Neural progenitor cell (in vitro differentiated cells): ENCODE measurements around the gene PDGFB. TPM values are rescaled to one million over a fixed set of nuclear protein-coding genes. Genes with fewer than 3 reads are reported as not detected.
A peak's percentile ranks its signal among the peaks of the same experiment; 100 is the strongest.

ENCODE experiments used
- DNase-seq: peaks from one replicate; pipeline ENCODE4 v3.0.0-alpha.2; 2016; ENCODE audit warnings: low spot score
- H2AFZ ChIP-seq: fragments of 200-600 bp; sonication (generic); replicated peaks from 2 replicates; pipeline ENCODE4 v1.6.1; 2016; ENCODE audit warnings: antibody characterized with exemption
- H3F3A ChIP-seq: fragments of 200-600 bp; sonication (generic); 2 replicates; pipeline ENCODE4 v1.6.1; 2016; ENCODE audit warnings: antibody characterized with exemption, low read depth
- H3K27ac ChIP-seq: fragments of 200-600 bp; sonication (generic); 2 replicates; pipeline ENCODE4 v1.5.1; 2016; ENCODE audit warnings: mild to moderate bottlenecking
- H3K27me3 ChIP-seq: fragments of 200-600 bp; sonication (generic); 2 replicates; pipeline ENCODE4 v1.6.1; 2016; ENCODE audit warnings: mild to moderate bottlenecking, moderate library complexity
- H3K36me3 ChIP-seq: fragments of 200-600 bp; sonication (generic); 2 replicates; pipeline ENCODE4 v1.5.1; 2016
- H3K4me1 ChIP-seq: fragments of 200-600 bp; sonication (generic); 2 replicates; pipeline ENCODE4 v1.6.1; 2016; ENCODE audit warnings: mixed run types
- H3K4me2 ChIP-seq: fragments of 200-600 bp; sonication (generic); 2 replicates; pipeline ENCODE4 v1.6.1; 2016
- H3K4me3 ChIP-seq: fragments of 200-600 bp; sonication (generic); 2 replicates; pipeline ENCODE4 v1.5.1; 2016
- H3K79me2 ChIP-seq: fragments of 200-600 bp; sonication (generic); 2 replicates; pipeline ENCODE4 v1.6.1; 2016; ENCODE audit warnings: low read depth
- H3K9ac ChIP-seq: fragments of 200-600 bp; sonication (generic); 2 replicates; pipeline ENCODE4 v1.6.1; 2016
- H3K9me3 ChIP-seq: fragments of 200-600 bp; sonication (generic); 2 replicates; pipeline ENCODE4 v1.5.1; 2016; ENCODE audit warnings: low read depth
- H4K20me1 ChIP-seq: fragments of 200-600 bp; sonication (generic); 2 replicates; pipeline ENCODE4 v1.6.1; 2016; ENCODE audit warnings: low read depth
- H3K27ac Mint-ChIP-seq: 3 replicates; pipeline ENCODE4 v1.8.0; 2021; ENCODE audit warnings: mixed read lengths
- H3K27me3 Mint-ChIP-seq: 2 replicates; pipeline ENCODE4 v1.8.0; 2022; ENCODE audit warnings: low read depth, mild to moderate bottlenecking, inconsistent platforms, moderate library complexity, mixed read lengths; ENCODE audit not compliant: insufficient read depth
- H3K36me3 Mint-ChIP-seq: 3 replicates; pipeline ENCODE4 v1.8.0; 2021; ENCODE audit warnings: mixed read lengths
- H3K4me1 Mint-ChIP-seq: 3 replicates; pipeline ENCODE4 v1.8.0; 2021; ENCODE audit warnings: mixed read lengths
- H3K4me3 Mint-ChIP-seq: 3 replicates; pipeline ENCODE4 v1.8.0; 2021; ENCODE audit warnings: mild to moderate bottlenecking, moderate library complexity, mixed read lengths
- H3K9me3 Mint-ChIP-seq: 3 replicates; pipeline ENCODE4 v1.8.0; 2020; ENCODE audit warnings: mixed read lengths
- EZH2 ChIP-seq: fragments of 200-600 bp; sonication (generic); IDR thresholded peaks from 2 replicates; pipeline ENCODE4 v1.6.1; 2017; ENCODE audit warnings: antibody characterized with exemption, mild to moderate bottlenecking, moderate library complexity
- EZH2phosphoT487 ChIP-seq: fragments of 200-600 bp; sonication (generic); IDR thresholded peaks from 2 replicates; pipeline ENCODE4 v1.6.1; 2017; ENCODE audit warnings: antibody characterized with exemption
- total RNA-seq: library from RNA; depleted of rRNA; stranded (reverse); fragments of >200 nt; gene quantifications from 2 replicates; pipeline ENCODE4 v1.2.3, GENCODE V29; 2015; ENCODE audit warnings: low replicate concordance
- TF ChIP-seq, protein P1 (sequence below): fragments of 200-600 bp; sonication (generic); IDR thresholded peaks from 2 replicates; pipeline ENCODE4 v1.5.1; 2017; ENCODE audit warnings: antibody characterized with exemption, mild to moderate bottlenecking

Gene PDGFB
- total RNA-seq, 1 donor from 2014 or later = 0.15 TPM

DNA sequence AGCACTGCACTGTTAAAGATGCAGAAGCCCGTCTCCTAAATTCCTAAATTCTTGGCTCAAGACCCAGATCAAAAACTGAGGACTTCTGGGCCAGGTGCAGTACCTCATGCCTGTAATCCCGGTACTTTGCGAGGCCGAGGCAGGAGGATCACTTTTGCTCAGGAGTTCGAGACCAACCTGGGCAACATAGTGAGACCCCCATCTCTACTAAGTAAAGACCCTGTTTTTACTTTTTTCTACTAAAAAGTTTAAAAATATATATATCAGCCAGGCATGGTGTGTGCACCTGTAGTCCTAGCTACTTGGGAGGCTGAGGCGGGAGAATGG lies 29.7 kb downstream of the PDGFB start:
- TF ChIP-seq, protein P1, sequence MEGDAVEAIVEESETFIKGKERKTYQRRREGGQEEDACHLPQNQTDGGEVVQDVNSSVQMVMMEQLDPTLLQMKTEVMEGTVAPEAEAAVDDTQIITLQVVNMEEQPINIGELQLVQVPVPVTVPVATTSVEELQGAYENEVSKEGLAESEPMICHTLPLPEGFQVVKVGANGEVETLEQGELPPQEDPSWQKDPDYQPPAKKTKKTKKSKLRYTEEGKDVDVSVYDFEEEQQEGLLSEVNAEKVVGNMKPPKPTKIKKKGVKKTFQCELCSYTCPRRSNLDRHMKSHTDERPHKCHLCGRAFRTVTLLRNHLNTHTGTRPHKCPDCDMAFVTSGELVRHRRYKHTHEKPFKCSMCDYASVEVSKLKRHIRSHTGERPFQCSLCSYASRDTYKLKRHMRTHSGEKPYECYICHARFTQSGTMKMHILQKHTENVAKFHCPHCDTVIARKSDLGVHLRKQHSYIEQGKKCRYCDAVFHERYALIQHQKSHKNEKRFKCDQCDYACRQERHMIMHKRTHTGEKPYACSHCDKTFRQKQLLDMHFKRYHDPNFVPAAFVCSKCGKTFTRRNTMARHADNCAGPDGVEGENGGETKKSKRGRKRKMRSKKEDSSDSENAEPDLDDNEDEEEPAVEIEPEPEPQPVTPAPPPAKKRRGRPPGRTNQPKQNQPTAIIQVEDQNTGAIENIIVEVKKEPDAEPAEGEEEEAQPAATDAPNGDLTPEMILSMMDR = no peak
- TF ChIP-seq EZH2phosphoT487 = no peak
- no peak for TF ChIP-seq EZH2

DNA sequence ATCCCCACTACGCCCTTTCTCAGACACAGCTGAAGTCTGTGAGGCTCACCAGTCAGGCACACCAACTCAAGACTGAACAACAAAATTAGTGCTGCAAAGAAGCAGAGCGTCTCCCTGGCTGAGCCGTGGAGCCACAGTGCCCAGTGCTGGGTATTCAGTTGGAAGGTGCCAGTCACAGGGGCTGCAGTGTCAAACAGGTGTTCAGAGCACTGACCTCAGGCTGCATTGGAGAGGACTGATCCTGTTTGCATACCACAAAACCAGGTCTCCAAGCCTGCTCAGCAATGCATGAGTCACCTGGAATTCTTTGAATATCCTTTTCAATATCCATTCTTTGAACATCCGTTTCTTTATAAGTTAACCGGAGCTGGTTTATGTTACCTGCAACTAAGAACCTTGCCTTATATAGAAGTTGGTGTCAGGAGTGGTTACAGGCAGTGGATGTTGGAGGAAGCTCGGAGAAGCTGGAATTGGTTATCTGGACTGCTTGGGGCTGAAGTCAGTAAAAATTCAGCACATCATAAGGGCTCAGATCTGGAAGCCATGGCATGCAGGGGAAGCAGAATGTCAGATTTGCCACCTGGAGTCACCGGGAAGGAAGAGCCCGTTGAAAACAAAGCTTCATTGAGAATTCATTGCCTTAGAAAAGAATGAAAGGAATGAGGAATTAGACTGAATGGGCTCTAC lies 30.3 kb downstream of the PDGFB start:
- no peaks in the 10 kb centered on the region for H3K27me3 ChIP-seq
- peaks cover 23% of the 10 kb centered on the region for H3K4me1 ChIP-seq
- Mint-ChIP-seq H3K4me1 (peaks cover 28% of the 10 kb centered on the region), H3K27me3 (peaks cover 13% of the 10 kb centered on the region), H3K4me3 (peak overlapping the region; percentile 4), H3K36me3 (no peaks in the 10 kb centered on the region), H3K27ac (peak overlapping the region; percentile 72), H3K9me3 (peaks cover 13% of the 10 kb centered on the region)
- no peak overlapping the region for H3K4me3 ChIP-seq
- no peaks in the 10 kb centered on the region for H3K36me3 ChIP-seq
- no peaks in the 10 kb centered on the region for H4K20me1 ChIP-seq
- H3K9me3 ChIP-seq = no peaks in the 10 kb centered on the region
- TF ChIP-seq, protein P1 = no peak
- TF ChIP-seq EZH2 = no peak
- no peak for TF ChIP-seq EZH2phosphoT487
- no peak overlapping the region for H2AFZ ChIP-seq
- peak; percentile 77 for DNase-seq
- H3K27ac ChIP-seq = no peak overlapping the region
- H3K9ac ChIP-seq = no peak overlapping the region
- peaks cover 18% of the 10 kb centered on the region for H3F3A ChIP-seq
- no peaks in the 10 kb centered on the region for H3K79me2 ChIP-seq
- H3K4me2 ChIP-seq = peak overlapping the region; percentile 60

More for the DNA sequence above, 29.7 kb downstream of the PDGFB start:
- H3K27me3 Mint-ChIP-seq = peaks cover 18% of the 10 kb centered on the region
- no peak overlapping the region for H3K27ac ChIP-seq
- H3K9ac ChIP-seq = no peak overlapping the region
- no peak overlapping the region for H3K27ac Mint-ChIP-seq
- no peaks in the 10 kb centered on the region for H4K20me1 ChIP-seq
- peaks cover 15% of the 10 kb centered on the region for H3K9me3 Mint-ChIP-seq
- no peak for DNase-seq
- H3K27me3 ChIP-seq = no peaks in the 10 kb centered on the region
- no peaks in the 10 kb centered on the region for H3K9me3 ChIP-seq
- peaks cover 27% of the 10 kb centered on the region for H3K4me1 ChIP-seq
- no peak overlapping the region for H3K4me3 Mint-ChIP-seq
- no peak overlapping the region for H2AFZ ChIP-seq
- peak overlapping the region; percentile 60 for H3K4me2 ChIP-seq
- peaks cover 33% of the 10 kb centered on the region for H3K4me1 Mint-ChIP-seq
- H3F3A ChIP-seq = peaks cover 22% of the 10 kb centered on the region
- H3K36me3 Mint-ChIP-seq = no peaks in the 10 kb centered on the region
- H3K79me2 ChIP-seq = no peaks in the 10 kb centered on the region
- H3K36me3 ChIP-seq = no peaks in the 10 kb centered on the region
- no peak overlapping the region for H3K4me3 ChIP-seq

DNA sequence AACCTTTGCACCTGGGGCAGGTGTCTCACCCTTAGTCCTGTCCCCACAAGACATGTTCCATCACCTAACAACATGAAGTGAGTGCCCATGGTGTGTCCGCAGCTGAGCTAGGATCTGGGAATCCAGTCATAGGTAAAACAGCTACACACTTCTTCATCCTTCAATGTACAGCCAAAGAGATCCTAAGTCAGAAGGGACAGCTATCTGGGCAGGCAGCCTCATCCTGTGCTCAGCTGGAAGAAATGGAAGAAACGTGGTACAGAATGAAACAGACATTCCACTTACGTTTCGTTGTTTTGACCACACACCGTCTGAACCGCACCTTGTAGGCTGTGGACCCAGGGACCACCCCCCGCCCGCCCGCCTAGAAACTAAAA lies 30.8 kb downstream of the PDGFB start:
- no peaks in the 10 kb centered on the region for H3K36me3 Mint-ChIP-seq
- H3K9me3 ChIP-seq = no peaks in the 10 kb centered on the region
- H3K36me3 ChIP-seq = no peaks in the 10 kb centered on the region
- H3K27me3 ChIP-seq = no peaks in the 10 kb centered on the region
- no peak overlapping the region for H3K27ac ChIP-seq
- H3K4me1 Mint-ChIP-seq = peaks cover 23% of the 10 kb centered on the region
- no peak overlapping the region for H3K4me3 Mint-ChIP-seq
- H3F3A ChIP-seq = peaks cover 17% of the 10 kb centered on the region
- H3K79me2 ChIP-seq = no peaks in the 10 kb centered on the region
- H3K4me1 ChIP-seq = peaks cover 18% of the 10 kb centered on the region
- H2AFZ ChIP-seq = no peak overlapping the region
- H3K4me2 ChIP-seq = peak overlapping the region; percentile 60
- H3K9me3 Mint-ChIP-seq = peaks cover 9% of the 10 kb centered on the region
- no peak overlapping the region for H3K4me3 ChIP-seq
- H3K9ac ChIP-seq = no peak overlapping the region
- H3K27me3 Mint-ChIP-seq = peaks cover 9% of the 10 kb centered on the region
- TF ChIP-seq EZH2phosphoT487 (no peak), EZH2 (no peak)
- TF ChIP-seq, protein P1 = no peak
- no peak for DNase-seq
- H4K20me1 ChIP-seq = no peaks in the 10 kb centered on the region
- peak overlapping the region; percentile 72 for H3K27ac Mint-ChIP-seq
